ENCODE results near the gene NOA1. TPM values are rescaled to one million over a fixed set of nuclear protein-coding genes. Genes with fewer than 3 reads are reported as not detected.

NOA1 gene
- 17.6 TPM for total RNA-seq (2013)
- polyA plus RNA-seq (10 to 100 TPM; 10.4 to 12.6 (median 11.5) TPM), polyA minus RNA-seq (16.5 and 23.9 TPM in 2 replicates), total RNA-seq (8.5 to 37.9 (median 25.4) reads per million in 11 experiments)

DNA sequence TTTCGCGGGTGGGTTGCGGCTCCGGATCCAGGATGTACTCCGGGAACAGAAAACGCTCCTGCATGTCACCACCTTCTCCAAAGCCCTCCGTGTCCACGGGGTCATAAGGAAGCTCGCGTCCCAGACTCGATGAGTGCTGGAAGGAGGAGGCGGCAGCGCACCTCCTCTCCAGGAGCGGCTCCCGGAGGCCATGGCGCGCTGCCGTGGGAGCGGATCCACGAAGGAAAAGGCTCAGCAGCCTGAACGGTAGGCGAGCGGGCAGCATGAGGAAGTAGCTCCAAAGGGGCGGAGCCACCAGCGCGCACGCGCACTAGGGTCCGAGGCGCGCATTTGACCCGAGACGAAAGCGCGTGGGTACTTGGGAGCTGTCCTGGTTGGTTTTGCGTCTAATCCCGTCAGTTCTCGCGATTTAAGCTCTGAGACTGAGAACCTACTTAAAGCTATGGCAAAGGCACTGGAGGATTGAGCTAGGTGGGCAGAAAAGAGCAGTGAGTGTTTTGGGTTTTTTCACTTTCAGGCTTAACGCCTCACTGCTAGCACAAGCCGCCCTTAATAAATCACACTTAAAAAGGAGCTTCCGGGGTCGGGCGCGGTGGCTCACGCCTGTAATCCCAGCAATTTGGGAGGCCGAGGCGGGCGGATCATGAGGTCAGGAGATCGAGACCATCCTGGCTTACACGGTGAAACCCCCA, at the start of gene NOA1:
Gene NOA1 (minus strand): TSS at position 286 of the 692 bp plus-strand sequence. CDS start 21 bp downstream, at position 265.
- H3K4me1 ChIP-seq (ENCODE audit: control insufficient read depth in 1 of 2, insufficient read depth in 2 of 2, low read length in 2 of 2), result peaks cover 34 to 43% of the 10 kb centered on the region in 2 donors
- peak within 1 kb of the TSS; percentile 86 for H3K9ac ChIP-seq (ENCODE audit: insufficient read depth, low read length, poor library complexity, severe bottlenecking)
- H4K20me1 ChIP-seq (ENCODE audit: insufficient read depth, low read length), result peaks cover 65% of the 10 kb centered on the region
- peak within 1 kb of the TSS; percentile 98 for H2AFZ ChIP-seq (ENCODE audit: insufficient read depth, low read depth, low read length, poor library complexity, severe bottlenecking)
- Mint-ChIP-seq H3K9me3 (peaks cover 0 to 9% (median 3%) of the 10 kb centered on the region in 7 donors), H3K4me3 (peak within 1 kb of the TSS; percentile 100), H3K36me3 (peaks cover 25 to 39% of the 10 kb centered on the region in 2 donors), H3K27ac (peak within 1 kb of the TSS; percentile 92 to 99 (median 98)), H3K27me3 (ENCODE audit: low read depth in 3 of 3) (no peaks in the 10 kb centered on the region), H3K4me1 (peaks cover 39% of the 10 kb centered on the region)
- intact Hi-C loops (cut with micrococcal nuclease), result loop anchor here (5.0 kb wide), 2 partner anchors 70 to 540 kb away; partner anchors contain the start of genes REST (in 2 of the 2), PAICS (in 1 of the 2) and PPAT (in 1 of the 2)
- H3K36me3 ChIP-seq (replicated peaks in 1 of 2; ENCODE audit: control insufficient read depth in 1 of 2, insufficient read depth in 2 of 2, low read length in 2 of 2), result peaks cover 19 to 27% of the 10 kb centered on the region in 2 donors
- under 1% methylated on average over 47 of the region's 51 CpGs for WGBS (ENCODE audit: insufficient coverage)
- TF ChIP-seq, protein P1, sequence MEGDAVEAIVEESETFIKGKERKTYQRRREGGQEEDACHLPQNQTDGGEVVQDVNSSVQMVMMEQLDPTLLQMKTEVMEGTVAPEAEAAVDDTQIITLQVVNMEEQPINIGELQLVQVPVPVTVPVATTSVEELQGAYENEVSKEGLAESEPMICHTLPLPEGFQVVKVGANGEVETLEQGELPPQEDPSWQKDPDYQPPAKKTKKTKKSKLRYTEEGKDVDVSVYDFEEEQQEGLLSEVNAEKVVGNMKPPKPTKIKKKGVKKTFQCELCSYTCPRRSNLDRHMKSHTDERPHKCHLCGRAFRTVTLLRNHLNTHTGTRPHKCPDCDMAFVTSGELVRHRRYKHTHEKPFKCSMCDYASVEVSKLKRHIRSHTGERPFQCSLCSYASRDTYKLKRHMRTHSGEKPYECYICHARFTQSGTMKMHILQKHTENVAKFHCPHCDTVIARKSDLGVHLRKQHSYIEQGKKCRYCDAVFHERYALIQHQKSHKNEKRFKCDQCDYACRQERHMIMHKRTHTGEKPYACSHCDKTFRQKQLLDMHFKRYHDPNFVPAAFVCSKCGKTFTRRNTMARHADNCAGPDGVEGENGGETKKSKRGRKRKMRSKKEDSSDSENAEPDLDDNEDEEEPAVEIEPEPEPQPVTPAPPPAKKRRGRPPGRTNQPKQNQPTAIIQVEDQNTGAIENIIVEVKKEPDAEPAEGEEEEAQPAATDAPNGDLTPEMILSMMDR (IDR thresholded peaks at IDR 0.05), result no peak
- peaks cover 80% of the 10 kb centered on the region for H3K79me2 ChIP-seq (ENCODE audit: insufficient read depth, low read length)
- peaks cover 4 to 14% of the 10 kb centered on the region in 2 donors for H3K9me3 ChIP-seq (replicated peaks in 1 of 2; ENCODE audit: control insufficient read depth in 1 of 2, insufficient read depth in 1 of 2, low read length in 2 of 2)
- DNase-seq, result peak; percentile 99
- peak within 1 kb of the TSS; percentile 96 for H3K4me2 ChIP-seq (replicated peaks; ENCODE audit: extremely low read depth, low read length, poor library complexity, severe bottlenecking)
- peak within 1 kb of the TSS; percentile 91 to 95 for H3K27ac ChIP-seq (ENCODE audit: low read depth in 1 of 2, low read length in 2 of 2)
- peak within 1 kb of the TSS; percentile 86 to 99 (median 87) for H3K4me3 ChIP-seq (replicated peaks in 1 of 3; ENCODE audit: low read depth in 2 of 3, low read length in 3 of 3)
- H3K27me3 ChIP-seq (ENCODE audit: control insufficient read depth in 2 of 2, insufficient read depth in 2 of 2, low read length in 2 of 2), result no peaks in the 10 kb centered on the region

DNA sequence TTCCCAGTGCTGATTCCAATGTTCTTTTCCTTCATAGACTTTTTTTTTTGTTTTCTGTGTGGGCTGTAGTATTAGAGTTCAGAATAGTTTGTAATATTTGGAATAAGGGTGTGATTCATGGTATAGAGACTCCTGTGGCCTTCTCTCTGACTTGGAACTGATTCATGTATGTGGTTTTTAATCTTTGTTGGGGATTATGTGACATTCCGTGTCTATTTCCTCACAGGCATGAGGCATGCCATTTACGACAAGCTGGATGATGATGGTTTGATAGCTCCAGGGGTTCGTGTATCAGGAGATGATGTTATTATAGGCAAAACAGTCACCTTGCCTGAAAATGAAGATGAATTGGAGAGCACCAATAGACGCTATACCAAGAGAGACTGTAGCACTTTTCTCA, 45.7 kb upstream of the NOA1 start:
- Histone ChIP-seq H3K9me3 (replicated peaks in 1 of 2; ENCODE audit: control insufficient read depth in 1 of 2, insufficient read depth in 1 of 2, low read length in 2 of 2) (no peaks in the 10 kb centered on the region), H3K36me3 (replicated peaks in 1 of 2; ENCODE audit: control insufficient read depth in 1 of 2, insufficient read depth in 2 of 2, low read length in 2 of 2) (peaks cover 95 to 100% of the 10 kb centered on the region in 2 donors)
- no peaks in the 10 kb centered on the region for H3K27me3 Mint-ChIP-seq (ENCODE audit: low read depth in 3 of 3)

More for the DNA sequence above, 45.7 kb upstream of the NOA1 start:
- Histone ChIP-seq H3K4me1 (ENCODE audit: control insufficient read depth in 1 of 2, insufficient read depth in 2 of 2, low read length in 2 of 2) (no peaks in the 10 kb centered on the region), H3K27me3 (ENCODE audit: control insufficient read depth in 2 of 2, insufficient read depth in 2 of 2, low read length in 2 of 2) (no peaks in the 10 kb centered on the region), H3K79me2 (ENCODE audit: insufficient read depth, low read length) (no peaks in the 10 kb centered on the region), H4K20me1 (ENCODE audit: insufficient read depth, low read length) (peaks cover 24% of the 10 kb centered on the region), H3K27ac (ENCODE audit: low read depth in 1 of 2, low read length in 2 of 2) (no peak overlapping the region), H2AFZ (ENCODE audit: insufficient read depth, low read depth, low read length, poor library complexity, severe bottlenecking) (no peak overlapping the region), H3K9ac (ENCODE audit: insufficient read depth, low read length, poor library complexity, severe bottlenecking) (no peak overlapping the region), H3K4me3 (replicated peaks in 1 of 3; ENCODE audit: low read depth in 2 of 3, low read length in 3 of 3) (no peak overlapping the region), H3K4me2 (replicated peaks; ENCODE audit: extremely low read depth, low read length, poor library complexity, severe bottlenecking) (no peak overlapping the region)
- Mint-ChIP-seq H3K36me3 (peaks cover 89 to 96% of the 10 kb centered on the region in 2 donors), H3K4me3 (no peak overlapping the region), H3K27ac (no peak overlapping the region), H3K9me3 (no peaks in the 10 kb centered on the region), H3K4me1 (no peaks in the 10 kb centered on the region)
- intact Hi-C loops (cut with micrococcal nuclease), result no loop called here
- DNase-seq, result no peak
- TF ChIP-seq, protein P1 (IDR thresholded peaks at IDR 0.05), result no peak
- 92% methylated on average over 4 of the region's 4 CpGs for WGBS (ENCODE audit: insufficient coverage)

Measured in CD14-positive monocyte (primary cell).